Endothelial cell of umbilical vein (primary cell): ENCODE results near the gene CRYAB.

Experiments used
- EZH2 ChIP-seq: IDR thresholded peaks from 2 replicates; pipeline ENCODE4 v1.6.1; 2012; ENCODE audit warnings: borderline replicate concordance, low read depth, mild to moderate bottlenecking, moderate library complexity, low read length, inconsistent platforms; ENCODE audit not compliant: severe bottlenecking
- JUN ChIP-seq: IDR thresholded peaks from 2 replicates; pipeline ENCODE4 v1.6.1; 2011; ENCODE audit warnings: borderline replicate concordance, low read depth; ENCODE audit not compliant: insufficient read length, insufficient read depth
- POLR2A ChIP-seq: IDR thresholded peaks from 2 replicates; pipeline ENCODE4 v1.6.1; 2012; ENCODE audit warnings: low read depth, mild to moderate bottlenecking, control low read depth, low read length
- POLR2AphosphoS5 ChIP-seq: IDR thresholded peaks from 2 replicates; pipeline ENCODE4 v1.6.1; 2012; ENCODE audit warnings: low read depth, mild to moderate bottlenecking, control low read depth, low read length, moderate library complexity; ENCODE audit not compliant: insufficient read depth
- TF ChIP-seq, protein P1 (sequence below), 2 donors: IDR thresholded peaks; 1 replicate in 1 of 2; 2 replicates in 1 of 2; pipeline ENCODE4 v1.5.1; 2011; ENCODE audit warnings: low read length in 2 of 2, mild to moderate bottlenecking in 2 of 2, moderate library complexity in 2 of 2, control low read depth in 1 of 2, inconsistent platforms in 1 of 2, low read depth in 1 of 2; ENCODE audit not compliant: insufficient read depth in 1 of 2; ENCODE audit errors: extremely low read depth in 1 of 2
- TF ChIP-seq, protein P2 (sequence below): IDR thresholded peaks from 2 replicates; pipeline ENCODE4 v1.6.1; 2011; ENCODE audit not compliant: insufficient read depth, insufficient read length

- TF ChIP-seq EZH2: no peak
- no peak for TF ChIP-seq POLR2AphosphoS5
- TF ChIP-seq, protein P1, sequence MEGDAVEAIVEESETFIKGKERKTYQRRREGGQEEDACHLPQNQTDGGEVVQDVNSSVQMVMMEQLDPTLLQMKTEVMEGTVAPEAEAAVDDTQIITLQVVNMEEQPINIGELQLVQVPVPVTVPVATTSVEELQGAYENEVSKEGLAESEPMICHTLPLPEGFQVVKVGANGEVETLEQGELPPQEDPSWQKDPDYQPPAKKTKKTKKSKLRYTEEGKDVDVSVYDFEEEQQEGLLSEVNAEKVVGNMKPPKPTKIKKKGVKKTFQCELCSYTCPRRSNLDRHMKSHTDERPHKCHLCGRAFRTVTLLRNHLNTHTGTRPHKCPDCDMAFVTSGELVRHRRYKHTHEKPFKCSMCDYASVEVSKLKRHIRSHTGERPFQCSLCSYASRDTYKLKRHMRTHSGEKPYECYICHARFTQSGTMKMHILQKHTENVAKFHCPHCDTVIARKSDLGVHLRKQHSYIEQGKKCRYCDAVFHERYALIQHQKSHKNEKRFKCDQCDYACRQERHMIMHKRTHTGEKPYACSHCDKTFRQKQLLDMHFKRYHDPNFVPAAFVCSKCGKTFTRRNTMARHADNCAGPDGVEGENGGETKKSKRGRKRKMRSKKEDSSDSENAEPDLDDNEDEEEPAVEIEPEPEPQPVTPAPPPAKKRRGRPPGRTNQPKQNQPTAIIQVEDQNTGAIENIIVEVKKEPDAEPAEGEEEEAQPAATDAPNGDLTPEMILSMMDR (IDR thresholded peaks at IDR 0.05; ENCODE audit: extremely low read depth in 1 of 2, insufficient read depth in 1 of 2, low read depth in 1 of 2, low read length in 2 of 2): no peak
- TF ChIP-seq POLR2A: no peak
- TF ChIP-seq JUN: no peak
- TF ChIP-seq, protein P2, sequence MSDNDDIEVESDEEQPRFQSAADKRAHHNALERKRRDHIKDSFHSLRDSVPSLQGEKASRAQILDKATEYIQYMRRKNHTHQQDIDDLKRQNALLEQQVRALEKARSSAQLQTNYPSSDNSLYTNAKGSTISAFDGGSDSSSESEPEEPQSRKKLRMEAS: no peak
Observed at GRCh38 chr11:111930472-111930871, 18.9 kb upstream of the CRYAB start.
